ENCODE data around the gene PITPNM3.

GRCh38 chr17:6536566-6537065 lies 19.7 kb downstream of the PITPNM3 start:
- no peak for TF ChIP-seq POLR2A (IDR thresholded peaks at IDR 0.05)
- TF ChIP-seq EP300 (IDR thresholded peaks at IDR 0.05) = no peak

Data from gastroesophageal sphincter (tissue), 2 donors.